ENCODE results near the gene CD9. TPM values are rescaled to one million over a fixed set of nuclear protein-coding genes. Genes with fewer than 3 reads are reported as not detected.

Gene CD9
- total RNA-seq, 2 donors from 2014 or later, result 66.6 to 91.3 TPM

DNA sequence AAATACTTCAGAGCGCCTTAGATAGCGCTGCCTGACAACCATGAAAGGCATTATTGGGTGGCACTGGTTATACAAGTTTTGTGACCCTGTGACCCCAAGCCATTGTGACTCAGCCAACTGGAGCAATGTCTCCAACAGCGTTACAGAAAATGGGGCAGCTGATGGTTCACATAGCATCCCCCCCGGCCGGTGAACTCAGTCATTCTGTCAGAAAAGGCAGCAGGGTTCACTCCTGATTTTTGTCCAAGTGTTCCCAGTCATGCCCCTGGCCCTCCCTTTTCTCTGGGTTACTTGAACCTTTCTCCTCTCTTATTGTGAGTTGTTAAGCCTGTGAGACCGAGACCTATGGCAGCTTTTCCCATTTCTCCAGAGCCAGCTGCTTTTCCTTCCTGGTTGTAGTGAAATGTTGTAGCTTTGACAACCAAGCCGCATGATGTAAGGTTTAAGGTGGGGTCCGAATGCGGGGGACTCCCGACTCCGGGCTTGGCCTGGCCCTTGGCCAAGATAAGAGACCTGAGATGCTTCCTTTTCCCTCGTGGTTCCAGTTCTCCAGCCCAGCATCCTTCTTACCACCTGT, 22.0 kb downstream of the CD9 start:
- TF ChIP-seq, protein P1, sequence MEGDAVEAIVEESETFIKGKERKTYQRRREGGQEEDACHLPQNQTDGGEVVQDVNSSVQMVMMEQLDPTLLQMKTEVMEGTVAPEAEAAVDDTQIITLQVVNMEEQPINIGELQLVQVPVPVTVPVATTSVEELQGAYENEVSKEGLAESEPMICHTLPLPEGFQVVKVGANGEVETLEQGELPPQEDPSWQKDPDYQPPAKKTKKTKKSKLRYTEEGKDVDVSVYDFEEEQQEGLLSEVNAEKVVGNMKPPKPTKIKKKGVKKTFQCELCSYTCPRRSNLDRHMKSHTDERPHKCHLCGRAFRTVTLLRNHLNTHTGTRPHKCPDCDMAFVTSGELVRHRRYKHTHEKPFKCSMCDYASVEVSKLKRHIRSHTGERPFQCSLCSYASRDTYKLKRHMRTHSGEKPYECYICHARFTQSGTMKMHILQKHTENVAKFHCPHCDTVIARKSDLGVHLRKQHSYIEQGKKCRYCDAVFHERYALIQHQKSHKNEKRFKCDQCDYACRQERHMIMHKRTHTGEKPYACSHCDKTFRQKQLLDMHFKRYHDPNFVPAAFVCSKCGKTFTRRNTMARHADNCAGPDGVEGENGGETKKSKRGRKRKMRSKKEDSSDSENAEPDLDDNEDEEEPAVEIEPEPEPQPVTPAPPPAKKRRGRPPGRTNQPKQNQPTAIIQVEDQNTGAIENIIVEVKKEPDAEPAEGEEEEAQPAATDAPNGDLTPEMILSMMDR (IDR thresholded peaks at IDR 0.05), result no peak
- TF ChIP-seq POLR2A (IDR thresholded peaks at IDR 0.05), result no peak
- H3K36me3 ChIP-seq (replicated peaks in 1 of 2; ENCODE audit: insufficient read depth in 1 of 2, low read depth in 2 of 2), result peaks cover 0 to 2% of the 10 kb centered on the region in 2 donors
- peak overlapping the region in 3 of 4 donors; percentile 25 to 44 (median 29) for H3K27ac ChIP-seq
- H3K27me3 ChIP-seq, result no peaks in the 10 kb centered on the region
- H3K4me1 ChIP-seq, result peaks cover 22% of the 10 kb centered on the region
- 55 to 66% methylated on average over 12 of the region's 12 CpGs for WGBS, 2 donors
- H3K9me3 ChIP-seq, result no peaks in the 10 kb centered on the region
- intact Hi-C loops (cut with DNase I), result no loop called here
- DNase-seq (peak in 3 of 4 donors; percentile 28 to 42 (median 37)), ATAC-seq (peak; percentile 33)
- no peak overlapping the region for H3K4me3 ChIP-seq

DNA sequence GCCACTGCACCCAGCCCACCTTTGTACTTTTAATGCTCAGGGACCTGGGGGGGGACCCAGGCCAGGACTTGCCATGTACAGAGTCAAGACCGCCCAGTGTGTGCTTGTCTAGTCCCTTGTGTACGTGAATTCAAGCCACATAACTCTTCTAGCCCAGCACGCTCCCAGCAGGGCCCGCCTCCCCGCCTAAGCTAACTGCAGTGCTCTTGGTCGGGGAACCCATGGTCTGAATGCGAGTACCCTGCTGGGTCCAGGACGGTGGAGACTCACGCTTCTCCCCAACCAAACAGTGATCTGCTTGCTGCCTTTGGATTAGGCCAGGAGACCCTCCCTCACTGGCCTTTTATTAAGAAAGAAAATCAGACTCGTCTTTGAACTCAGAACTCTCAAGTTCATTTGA, 23.3 kb downstream of the CD9 start:
- DNase-seq, result no peak
- ATAC-seq, result no peak
- Histone ChIP-seq H3K4me3 (no peak overlapping the region), H3K27me3 (no peaks in the 10 kb centered on the region), H3K9me3 (no peaks in the 10 kb centered on the region), H3K36me3 (replicated peaks in 1 of 2; ENCODE audit: insufficient read depth in 1 of 2, low read depth in 2 of 2) (peaks cover 0 to 2% of the 10 kb centered on the region in 2 donors), H3K4me1 (peaks cover 34% of the 10 kb centered on the region), H3K27ac (no peak overlapping the region)
- intact Hi-C loops (cut with DNase I), result no loop called here
- TF ChIP-seq, protein P1 (IDR thresholded peaks at IDR 0.05), result no peak
- TF ChIP-seq POLR2A (IDR thresholded peaks at IDR 0.05), result no peak
- WGBS, 2 donors, result 88 to 91% methylated on average over 9 to 10 of the region's 10 CpGs

GRCh38 chr12:6224550-6224949, 24.4 kb downstream of the CD9 start:
- H3K36me3 ChIP-seq (replicated peaks in 1 of 2; ENCODE audit: insufficient read depth in 1 of 2, low read depth in 2 of 2), result peaks cover 0 to 2% of the 10 kb centered on the region in 2 donors
- peak overlapping the region in 1 of 4 donors; percentile 6 for H3K27ac ChIP-seq
- H3K27me3 ChIP-seq, result no peaks in the 10 kb centered on the region
- intact Hi-C loops (cut with DNase I), result no loop called here
- peaks cover 44% of the 10 kb centered on the region for H3K4me1 ChIP-seq
- TF ChIP-seq, protein P1 (IDR thresholded peaks at IDR 0.05), result no peak
- no peak for TF ChIP-seq POLR2A (IDR thresholded peaks at IDR 0.05)
- H3K9me3 ChIP-seq, result no peaks in the 10 kb centered on the region
- WGBS, 2 donors, result 78 to 94% methylated on average over 4 to 10 of the region's 10 CpGs
- H3K4me3 ChIP-seq, result no peak overlapping the region
- DNase-seq (no peak), ATAC-seq (no peak)

- no peak for TF ChIP-seq POLR2A (IDR thresholded peaks at IDR 0.05)
- TF ChIP-seq, protein P1 (IDR thresholded peaks at IDR 0.05), result no peak
- H3K36me3 ChIP-seq (replicated peaks in 1 of 2; ENCODE audit: insufficient read depth in 1 of 2, low read depth in 2 of 2), result peaks cover 0 to 2% of the 10 kb centered on the region in 2 donors
- H3K9me3 ChIP-seq, result no peaks in the 10 kb centered on the region
- WGBS, 2 donors, result 80 to 86% methylated on average over 5 of the region's 5 CpGs
- peaks cover 55% of the 10 kb centered on the region for H3K4me1 ChIP-seq
- no peaks in the 10 kb centered on the region for H3K27me3 ChIP-seq
- peak overlapping the region; percentile 4 to 68 (median 42) for H3K27ac ChIP-seq
- ATAC-seq, result no peak
- no peak for DNase-seq
- H3K4me3 ChIP-seq, result no peak overlapping the region
- intact Hi-C loops (cut with DNase I), result no loop called here
Observed at GRCh38 chr12:6225630-6226001, 25.4 kb downstream of the CD9 start.
